Limb (tissue), 2 donors: ENCODE measurements around the gene P2RX7.

ENCODE experiments used
- DNase-seq, 2 donors: peaks; one replicate each; pipeline ENCODE4 v3.0.0-alpha.2; 2016; ENCODE audit errors: extremely low spot score in 2 of 2

Gene P2RX7

GRCh38 chr12:121132601-121133481, at the start of gene P2RX7:
TSS of gene P2RX7 (plus strand) at chr12:121132876. CDS start at chr12:121132971, 95 bp downstream.
- peak; percentile 52 to 64 for DNase-seq

- DNase-seq: no peak
These were observed 48.4 kb upstream of the P2RX7 start for GRCh38 chr12:121084229-121084628.

DNA sequence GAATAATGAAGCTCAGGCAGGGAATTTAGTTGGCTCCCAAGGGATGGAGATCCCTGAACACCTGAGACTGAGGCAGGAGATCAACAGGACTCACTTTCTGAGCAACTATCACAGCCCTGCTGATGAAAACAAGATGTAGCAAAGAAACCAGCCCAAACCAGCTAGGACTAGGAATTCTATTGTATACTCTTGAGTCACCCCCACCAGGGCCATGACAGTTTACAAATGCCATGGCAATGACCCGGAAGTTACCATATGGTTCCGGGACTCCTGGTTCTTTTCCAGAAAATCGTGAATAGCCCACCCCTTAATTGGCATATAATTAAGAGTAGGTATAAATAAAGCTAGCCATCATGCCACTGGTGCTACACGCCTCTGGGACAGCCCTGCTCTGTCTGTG, 47.6 kb upstream of the P2RX7 start:
- DNase-seq: no peak

DNA sequence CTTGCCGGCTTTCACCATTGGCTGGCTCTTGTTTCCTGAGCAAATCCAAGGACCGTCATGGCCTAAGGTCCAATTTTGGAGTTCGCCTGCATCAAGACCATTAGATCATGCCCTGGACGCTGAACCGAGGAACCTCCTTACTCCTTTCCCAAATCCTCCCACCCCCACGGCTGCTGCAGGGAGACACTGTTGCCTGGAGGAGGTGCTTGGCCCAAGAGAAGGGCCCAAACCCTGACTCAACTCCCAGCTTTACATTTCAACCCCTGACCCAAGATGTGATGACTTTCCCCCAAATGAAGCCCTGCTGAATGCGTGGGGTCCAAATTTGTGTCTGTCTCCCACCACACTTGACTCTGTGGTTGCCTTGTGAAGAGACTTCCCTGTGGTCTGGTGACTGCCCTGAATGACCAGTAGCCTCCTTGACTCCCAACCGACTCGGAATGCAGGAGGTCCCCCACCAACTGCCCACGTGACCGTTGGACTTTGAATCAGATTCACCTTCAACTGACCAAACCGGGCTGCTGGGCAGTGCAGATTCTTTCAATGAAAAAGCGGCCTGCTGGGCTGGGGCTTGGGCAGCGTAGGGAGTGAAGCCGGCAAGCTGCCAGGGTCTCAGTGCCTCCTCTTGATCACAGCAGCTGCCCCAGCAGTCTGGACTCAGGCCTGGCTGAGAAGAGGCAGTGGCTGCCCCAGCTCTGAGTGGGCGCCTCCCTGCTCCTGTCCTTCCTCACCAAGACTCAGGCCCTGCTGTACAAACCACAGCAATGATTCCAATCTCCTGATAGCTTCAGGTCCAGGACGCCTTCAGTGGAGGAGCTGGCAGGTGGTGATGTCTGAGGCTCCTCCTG, 46.9 kb upstream of the P2RX7 start:
- no peak for DNase-seq

DNA sequence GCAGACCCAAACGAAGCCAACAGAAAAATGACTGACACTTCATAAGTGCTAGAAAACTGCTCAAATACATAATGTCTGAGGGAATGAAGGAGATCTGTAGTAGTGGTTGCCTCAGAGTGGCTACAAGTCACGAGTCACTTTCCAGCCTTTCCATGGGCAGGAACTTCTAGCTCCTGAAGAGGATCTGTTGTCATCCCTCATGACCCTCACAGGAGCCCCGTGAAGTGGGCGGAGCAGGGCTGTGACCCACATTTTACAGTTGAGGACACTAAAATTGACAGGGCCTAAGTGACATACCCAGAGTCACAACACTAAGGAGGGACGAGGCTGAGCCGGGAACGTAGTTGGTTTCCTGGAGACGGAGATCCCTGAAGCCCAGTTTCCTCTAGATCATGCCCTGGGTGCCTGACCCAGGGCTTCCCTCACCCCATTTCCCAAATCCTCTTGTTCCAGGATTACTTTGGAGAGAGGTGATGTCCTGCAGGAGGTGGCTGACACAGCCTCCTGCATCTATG, 45.8 kb upstream of the P2RX7 start:
- DNase-seq: no peak

DNA sequence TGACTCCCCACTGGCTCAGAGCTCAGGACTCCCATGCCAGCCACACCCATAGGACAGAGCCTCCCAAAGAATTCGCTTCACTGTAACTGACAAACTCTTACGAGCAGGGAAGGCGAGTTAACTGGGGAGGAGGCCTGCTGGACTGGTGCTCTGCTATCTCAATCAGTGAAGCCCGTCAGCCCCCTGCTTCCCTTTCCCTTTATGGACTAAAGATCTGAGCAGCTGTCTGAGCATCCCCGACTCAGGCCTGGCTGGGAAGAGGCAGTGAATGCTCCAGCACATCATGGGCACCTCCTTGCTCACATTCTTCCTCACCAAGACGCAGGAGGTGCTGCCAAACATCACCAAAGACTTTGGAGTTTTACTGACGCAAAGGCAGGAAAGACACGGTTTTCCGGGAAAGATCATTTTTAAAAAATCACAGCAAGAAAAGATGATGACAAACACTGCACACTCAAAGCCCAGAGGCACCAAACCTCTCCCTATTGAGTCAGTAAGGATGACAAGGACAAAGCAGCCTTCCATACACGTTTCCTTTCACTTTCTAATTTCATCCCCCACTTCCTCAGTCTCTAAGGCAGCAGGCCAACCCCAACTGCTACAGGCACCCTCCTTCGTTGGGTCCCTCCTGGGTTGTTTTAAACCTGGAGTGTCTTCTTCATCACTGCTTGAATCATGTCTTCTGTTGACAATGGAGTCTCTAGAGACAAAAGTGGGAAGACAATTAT, 45.0 kb upstream of the P2RX7 start:
- no peak for DNase-seq

DNA sequence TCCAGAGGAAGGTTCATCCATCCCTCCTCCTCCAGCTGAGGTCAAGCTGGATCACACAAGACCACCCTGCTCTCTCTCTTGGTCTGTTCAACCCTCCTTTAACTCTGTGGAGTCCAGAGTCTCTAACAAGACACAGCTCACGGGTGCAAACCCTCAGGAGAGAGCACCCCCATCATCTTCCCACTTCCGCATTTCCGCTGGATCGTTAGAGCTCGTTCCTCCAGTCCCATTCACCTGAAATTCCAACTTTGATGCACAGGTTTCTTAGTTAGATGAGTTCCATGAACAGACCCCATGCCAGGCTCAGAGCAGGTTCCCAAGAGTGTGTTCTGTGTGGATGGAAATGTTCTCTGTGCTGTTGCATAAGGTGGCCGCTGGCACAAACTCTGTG, 44.5 kb upstream of the P2RX7 start:
- DNase-seq: no peak

DNA sequence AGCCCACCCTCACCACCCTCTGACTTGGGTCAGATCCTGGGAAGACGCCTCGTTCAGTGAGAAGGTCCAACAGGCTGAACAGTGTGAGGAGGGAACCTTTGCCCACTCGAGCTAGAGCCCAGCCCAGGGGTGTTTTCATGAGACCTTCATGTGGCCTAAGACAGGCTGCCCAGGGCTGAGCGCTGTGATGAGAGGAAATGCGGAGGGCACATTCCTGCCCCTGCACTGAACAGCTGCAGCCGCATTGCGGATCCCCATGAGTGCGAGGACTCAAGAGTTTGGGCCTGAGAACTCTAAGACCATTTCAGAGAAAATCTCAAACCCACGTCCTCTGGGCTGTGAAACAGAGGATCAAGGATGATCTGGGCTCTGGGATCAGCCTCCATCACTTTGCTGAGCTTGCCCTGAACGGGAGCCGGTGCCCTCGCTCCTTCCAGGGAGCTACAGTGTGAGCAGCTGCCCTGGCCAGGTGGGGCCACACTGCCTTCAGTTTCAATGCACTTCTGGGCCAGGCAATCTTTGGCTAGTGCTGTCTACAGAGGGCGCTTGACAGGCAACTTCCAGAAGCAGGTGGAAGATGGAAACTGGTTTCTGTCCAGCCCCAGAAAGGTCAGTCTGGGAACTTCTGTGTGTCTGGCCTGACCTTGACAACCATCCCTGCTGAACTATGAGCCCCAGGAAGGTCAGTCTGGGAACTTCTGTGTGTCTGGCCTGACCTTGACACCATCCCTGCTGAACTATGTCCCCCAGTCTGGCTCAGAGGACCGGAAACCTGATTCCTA, 43.5 kb upstream of the P2RX7 start:
- DNase-seq: no peak

DNA sequence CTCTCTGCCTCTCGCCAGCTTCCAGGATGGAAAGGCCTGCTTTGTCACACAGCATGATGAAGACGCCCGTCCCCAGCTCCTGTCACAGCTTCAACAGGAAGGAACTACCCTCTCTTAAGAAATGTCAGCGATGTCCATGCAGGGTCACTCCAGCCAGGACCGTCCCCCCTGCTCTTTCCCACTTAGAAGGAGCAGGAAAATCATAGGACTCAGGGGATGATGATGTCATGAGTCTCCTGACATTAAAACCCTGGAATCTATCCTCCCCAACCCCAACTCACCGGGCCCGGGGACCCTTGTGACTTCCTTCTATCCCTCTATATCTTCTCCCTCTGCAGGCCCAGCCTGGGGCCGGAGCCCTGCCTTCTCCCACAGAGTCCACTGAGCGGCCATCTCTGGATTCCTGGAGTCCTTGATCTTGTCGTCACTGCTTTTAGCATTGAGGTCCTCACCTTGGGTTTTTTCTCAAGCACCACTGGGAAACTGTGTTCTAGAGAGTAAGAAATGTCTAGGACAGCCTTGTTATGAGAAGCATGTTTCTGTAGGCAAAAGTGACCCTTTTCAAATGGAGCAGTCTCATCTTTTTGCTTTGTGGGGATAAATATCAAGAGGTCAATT, 42.8 kb upstream of the P2RX7 start:
- DNase-seq: no peak

DNA sequence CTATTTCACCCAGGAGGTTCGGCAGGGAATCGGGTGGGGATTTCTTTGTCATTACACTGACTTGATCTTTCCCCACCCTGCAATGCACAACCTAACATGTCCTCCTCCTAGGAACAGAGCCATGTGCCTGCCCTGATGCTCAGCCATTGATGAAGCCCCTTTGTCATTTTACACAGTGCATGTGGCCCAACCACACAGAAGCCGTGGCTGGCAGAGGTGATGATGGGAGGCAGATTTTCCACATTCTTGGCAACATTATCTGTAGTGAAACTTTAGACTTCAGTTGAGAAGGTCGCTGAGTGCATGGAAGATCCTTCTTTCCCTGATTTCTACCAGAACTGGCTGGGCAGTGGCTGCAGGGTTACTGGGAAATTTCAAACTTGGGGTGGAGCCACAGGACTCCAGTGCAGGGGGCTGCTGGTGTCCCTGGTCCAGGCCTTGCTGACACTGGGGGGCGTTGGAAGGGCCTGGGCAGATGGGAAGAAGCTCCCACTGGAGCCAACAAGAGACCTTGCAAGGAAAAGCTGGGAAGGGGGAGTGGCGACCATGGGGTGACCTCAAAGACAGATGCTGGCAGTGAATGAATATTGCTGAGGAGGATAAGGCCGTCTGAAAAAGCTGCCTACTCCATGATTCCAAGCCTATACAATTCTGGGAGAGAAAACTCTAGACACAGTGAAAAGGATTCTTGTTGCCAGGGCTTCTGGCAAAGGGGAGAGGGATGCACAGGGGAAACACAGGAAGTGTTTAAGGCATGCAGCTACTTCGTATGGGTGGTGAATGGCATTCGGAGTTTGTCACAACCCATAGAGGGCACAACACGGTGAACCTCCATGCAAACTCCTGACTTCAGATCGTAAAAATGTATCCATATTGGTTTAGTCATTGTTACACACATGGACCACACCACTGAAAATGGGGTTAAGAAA, 41.8 kb upstream of the P2RX7 start:
- no peak for DNase-seq

DNA sequence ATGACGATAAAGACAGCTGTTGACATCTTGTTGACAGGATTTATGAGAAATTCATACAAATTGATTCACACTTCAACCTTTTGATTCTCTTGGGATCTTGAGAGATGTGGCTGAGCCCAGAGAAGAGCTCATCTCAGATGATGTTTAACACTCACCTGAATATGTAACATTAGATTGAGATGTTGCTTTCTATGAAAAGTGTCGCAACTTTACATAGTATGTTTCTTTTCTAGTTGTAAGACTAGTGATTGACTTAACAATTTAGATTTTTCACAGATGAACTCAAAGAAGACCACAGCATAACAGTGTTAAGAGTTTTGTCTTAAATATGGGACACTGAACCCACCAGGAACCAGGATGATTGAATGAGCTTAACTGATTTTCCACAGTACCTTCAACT, 40.6 kb upstream of the P2RX7 start:
- no peak for DNase-seq

- DNase-seq: no peak
These were observed 39.2 kb upstream of the P2RX7 start for GRCh38 chr12:121093487-121093891.

DNA sequence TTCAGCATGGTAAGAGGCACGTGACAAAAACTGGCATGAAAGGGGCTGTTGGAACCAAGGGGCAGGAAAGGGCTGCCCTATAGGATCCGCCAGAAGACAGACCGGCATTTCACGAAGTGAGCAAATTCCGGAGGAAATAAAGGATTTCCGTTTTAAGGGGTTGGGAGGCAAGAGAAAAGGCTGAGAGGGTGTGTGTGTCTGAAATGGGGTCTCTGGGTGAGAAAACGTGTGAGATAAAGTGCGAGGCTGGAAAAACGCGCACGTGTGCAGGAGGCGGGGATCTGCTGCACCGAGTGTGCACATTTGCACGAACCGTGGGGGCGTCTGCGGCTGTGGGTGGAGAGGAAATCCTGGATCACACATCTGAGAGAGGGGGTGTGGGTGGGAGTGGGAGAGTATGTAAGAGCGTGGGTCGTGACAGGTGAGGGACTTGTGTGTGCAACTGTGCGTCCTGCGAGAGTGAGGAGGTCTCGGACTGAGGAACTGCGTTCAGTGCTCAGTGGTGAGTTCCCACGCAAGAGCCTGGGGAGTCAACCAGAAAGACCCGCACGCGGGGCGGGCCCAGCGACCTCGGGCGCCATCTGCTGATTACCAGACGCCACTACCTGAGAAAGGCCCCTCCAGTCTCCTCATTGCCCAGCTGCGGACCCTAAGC, 37.0 kb upstream of the P2RX7 start:
- DNase-seq: peak; percentile 60 to 86

DNA sequence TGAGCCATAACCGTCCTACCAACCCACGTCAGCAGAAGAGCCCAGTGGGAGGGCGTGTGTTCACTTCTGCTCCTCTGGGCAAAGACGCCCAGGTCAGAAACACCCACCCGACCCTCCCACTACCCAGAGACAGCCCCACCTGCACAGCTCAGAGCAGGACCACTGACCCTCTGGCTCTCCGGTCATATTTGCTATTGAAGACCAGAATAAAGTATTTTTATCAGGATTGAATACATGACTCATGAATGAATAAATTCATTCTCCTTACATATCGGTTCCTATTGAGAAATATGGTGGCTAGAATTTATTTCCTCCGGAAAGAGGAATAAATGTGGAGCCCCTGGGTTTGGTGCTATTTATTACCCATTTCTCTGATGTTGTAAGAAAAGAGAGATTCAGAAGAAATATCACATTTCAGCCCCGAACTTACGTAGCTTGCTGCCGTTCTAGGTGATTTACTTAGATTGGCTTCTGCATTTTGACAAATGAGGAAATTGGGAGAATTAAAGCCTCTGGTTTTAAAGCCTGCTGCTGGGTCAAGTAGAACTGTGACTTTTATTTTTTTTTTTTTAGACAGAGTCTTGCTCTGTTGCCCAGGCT, 36.4 kb upstream of the P2RX7 start:
- DNase-seq: no peak

- DNase-seq: no peak
These were observed 32.9 kb upstream of the P2RX7 start for GRCh38 chr12:121099779-121100178.

DNA sequence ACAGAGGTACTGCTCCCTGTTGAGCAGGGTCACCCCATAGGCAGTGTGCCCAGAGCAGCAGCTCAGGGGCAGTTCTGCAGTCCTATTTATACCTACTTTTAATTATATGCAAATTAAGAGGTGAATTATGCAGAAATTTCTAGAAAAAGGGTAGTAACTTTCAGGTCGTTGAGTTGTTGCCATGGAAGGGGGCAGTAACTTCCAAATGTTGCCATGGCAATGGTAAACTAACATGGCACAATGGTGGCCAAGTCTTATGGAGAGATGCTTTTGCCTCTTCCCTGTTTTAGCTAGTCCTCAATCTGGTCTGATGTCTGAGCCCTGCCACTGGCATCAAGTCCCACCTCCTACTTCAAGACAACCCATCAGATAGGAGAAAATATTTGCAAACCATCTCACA, 30.4 kb upstream of the P2RX7 start:
- DNase-seq: no peak

- no peak for DNase-seq
These were observed 25.0 kb upstream of the P2RX7 start for GRCh38 chr12:121107681-121108080.

DNA sequence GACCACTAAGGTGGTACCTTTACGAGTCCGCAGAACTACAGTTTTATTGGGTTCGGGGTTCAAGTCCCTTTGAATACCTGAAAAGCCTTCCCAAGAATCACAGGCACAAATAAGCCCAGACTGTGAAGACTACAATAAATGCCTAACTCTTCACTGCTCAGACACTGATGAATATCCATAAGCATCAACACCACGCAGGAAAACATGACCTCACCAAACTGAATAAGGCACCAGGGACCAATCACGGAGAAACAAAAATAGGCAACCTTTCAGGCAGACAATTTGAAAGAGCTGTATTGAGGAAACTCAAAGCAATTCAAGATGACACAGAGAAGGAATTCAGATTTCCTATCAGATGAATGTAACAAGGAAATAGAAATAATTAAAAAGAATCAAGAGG, 24.2 kb upstream of the P2RX7 start:
- DNase-seq: no peak
